GM12878 (cell line): ENCODE data around the gene PGA3. TPM values are rescaled to one million over a fixed set of nuclear protein-coding genes. Genes with fewer than 3 reads are reported as not detected.
"Not testable (repeated sequence)": the region's sequence is repeated elsewhere in the genome, so short reads cannot be mapped to it uniquely, and the experiment has no call there.

Experiments
- ATAC-seq: fragments of 200-7000 bp; cut with Tn5 transposase; 3 replicates; pipeline ENCODE4 v1.9.1; 2020; ENCODE audit warnings: mild to moderate bottlenecking, moderate library complexity
- BruUV-seq: library from RNA; stranded (reverse); fragments of 400-500 nt; replicated peaks from 2 replicates; lab custom pipeline; 2021; lab: Mats Ljungman, UMichigan
- CTCF ChIA-PET: fragments of 300-600 bp; sonication (Branson Sonifier 250); formaldehyde crosslinking; extraction: SDS; loops from one replicate; lab custom pipeline; 2021; ENCODE audit warnings: inconsistent platforms; lab: Yijun Ruan, JAX
- POLR2A ChIA-PET: fragments of 350-600 bp; formaldehyde crosslinking; extraction: SDS; loops from one replicate; lab custom pipeline; 2021; ENCODE audit warnings: inconsistent platforms; lab: Charles Lee
- RAD21 ChIA-PET: fragments of 300-600 bp; sonication (Branson Sonifier 250); formaldehyde crosslinking; loops from one replicate; lab custom pipeline; 2023; ENCODE audit warnings: antibody characterized with exemption; ENCODE audit not compliant: unreplicated experiment; lab: Charles Lee
- SMC1A ChIA-PET: fragments of 300-600 bp; sonication (Branson Sonifier 250); formaldehyde crosslinking; loops from one replicate; lab custom pipeline; 2023; ENCODE audit not compliant: unreplicated experiment, uncharacterized antibody; lab: Charles Lee
- DNase-seq: peaks from one replicate; pipeline ENCODE4 v3.0.0-alpha.2; 2011; ENCODE audit warnings: low read depth, low spot score
- FAIRE-seq: peaks from 3 replicates; lab custom pipeline; 2011; peaks lifted over from hg19 to GRCh38; lab: Jason Lieb, UNC
- H2AFZ ChIP-seq: 2 replicates; pipeline ENCODE4 v1.6.0; 2011; ENCODE audit warnings: low read depth, low read length, control low read depth; ENCODE audit not compliant: control insufficient read depth
- H3K27ac ChIP-seq: 2 replicates; pipeline ENCODE4 v1.5.1; 2011; ENCODE audit warnings: control low read depth; ENCODE audit not compliant: control insufficient read depth, insufficient read depth
- H3K27me3 ChIP-seq, 2 experiments: replicated peaks in 1 of 2; 2 replicates each; pipeline versions ENCODE4 v1.6.0 to v1.6.1; 2011; ENCODE audit warnings: low read length in 1 of 2; ENCODE audit not compliant: control insufficient read depth in 2 of 2, insufficient read depth in 2 of 2
- H3K36me3 ChIP-seq, 2 experiments: 2 replicates each; pipeline ENCODE4 v1.5.1; 2011; ENCODE audit warnings: low read length in 1 of 2; ENCODE audit not compliant: control insufficient read depth in 2 of 2, insufficient read depth in 2 of 2
- H3K4me1 ChIP-seq: 2 replicates; pipeline ENCODE4 v1.6.1; 2011; ENCODE audit warnings: mild to moderate bottlenecking, low read length, moderate library complexity, mixed read lengths; ENCODE audit not compliant: control insufficient read depth, insufficient read depth
- H3K4me2 ChIP-seq: 2 replicates; pipeline ENCODE4 v1.6.0; 2011; ENCODE audit warnings: control low read depth; ENCODE audit not compliant: control insufficient read depth, insufficient read depth
- H3K4me3 ChIP-seq: fragments of 200-600 bp; sonication (generic); 2 replicates; pipeline ENCODE4 v1.5.1; 2016
- H3K79me2 ChIP-seq: 2 replicates; pipeline ENCODE4 v1.6.0; 2011; ENCODE audit warnings: low read length; ENCODE audit not compliant: control insufficient read depth, insufficient read depth
- H3K9ac ChIP-seq: 2 replicates; pipeline ENCODE4 v1.8.0; 2011; ENCODE audit warnings: low read length, control low read depth, mixed read lengths; ENCODE audit not compliant: control insufficient read depth, insufficient read depth
- H3K9me3 ChIP-seq: replicated peaks from 3 replicates; pipeline ENCODE4 v1.5.1; 2011; ENCODE audit warnings: mild to moderate bottlenecking, low read length; ENCODE audit not compliant: control insufficient read depth, insufficient read depth
- H4K20me1 ChIP-seq: 2 replicates; pipeline ENCODE4 v1.6.0; 2011; ENCODE audit not compliant: control insufficient read depth, insufficient read depth
- BCL3 ChIP-seq: IDR thresholded peaks from 2 replicates; pipeline ENCODE4 v1.6.1; 2011; ENCODE audit warnings: borderline replicate concordance, low read depth, mild to moderate bottlenecking, moderate library complexity, low read length; ENCODE audit not compliant: insufficient read depth, poor library complexity, severe bottlenecking
- CBX3 ChIP-seq: fragments of 200-600 bp; sonication (generic); IDR thresholded peaks from 2 replicates; pipeline ENCODE4 v1.6.1; 2016; ENCODE audit warnings: low read depth, borderline replicate concordance
- E4F1 ChIP-seq: fragments of 450-650 bp; IDR thresholded peaks from 2 replicates; pipeline ENCODE4 v1.6.1; 2018; ENCODE audit warnings: borderline replicate concordance, mild to moderate bottlenecking; ENCODE audit not compliant: partially characterized antibody
- LARP7 ChIP-seq: fragments of 450-650 bp; IDR thresholded peaks from 2 replicates; pipeline ENCODE4 v1.6.1; 2017; ENCODE audit warnings: mild to moderate bottlenecking
- MXI1 ChIP-seq: fragments of 150-350 bp; IDR thresholded peaks from 2 replicates; pipeline ENCODE4 v1.6.1; 2011; ENCODE audit warnings: low read depth, mild to moderate bottlenecking, inconsistent platforms, low read length, improper control_type of control experiment
- POLR2AphosphoS2 ChIP-seq: IDR thresholded peaks from 2 replicates; pipeline ENCODE4 v1.6.1; 2011; ENCODE audit warnings: low read depth, mild to moderate bottlenecking, low read length, improper control_type of control experiment, moderate library complexity
- SMC3 ChIP-seq: IDR thresholded peaks from 2 replicates; pipeline ENCODE4 v1.6.1; 2011; ENCODE audit warnings: low read length, improper control_type of control experiment, borderline replicate concordance
- SUPT20H ChIP-seq: IDR thresholded peaks from 2 replicates; pipeline ENCODE4 v1.6.1; 2011; ENCODE audit warnings: low read depth, mild to moderate bottlenecking, low read length, moderate library complexity, borderline replicate concordance; ENCODE audit not compliant: control insufficient read depth
- TARDBP ChIP-seq: IDR thresholded peaks from 2 replicates; pipeline ENCODE4 v1.6.1; 2016; ENCODE audit warnings: borderline replicate concordance
- WGBS: methylation state at CpG from one replicate; pipeline ENCODE4 v1.1.6; 2016; ENCODE audit warnings: low lambda C conversion rate; ENCODE audit not compliant: insufficient replicate concordance, insufficient coverage; ENCODE audit errors: missing lambda C conversion rate; 5-methylcytosine and 5-hydroxymethylcytosine counted together
- in situ Hi-C: fragments of 300-500 bp; cut with MboI; formaldehyde crosslinking; loops from 9 replicates; pipeline ENCODE4 v1.14.3; 2018; ENCODE audit warnings: mixed read lengths
- intact Hi-C: fragments of 100-400 bp; cut with micrococcal nuclease; formaldehyde crosslinking; loops from one replicate; pipeline ENCODE4 v1.14.2; 2022; ENCODE audit not compliant: unreplicated experiment
- polyA plus RNA-seq, 11 experiments: library from polyadenylated mRNA; depleted of rRNA in 4 of 11; unstranded in 6 of 11; stranded (reverse) in 5 of 11; fragments of >200 nt; fragmentation: Nextera tagmentation in 4 of 11; fragmentation: Illumina TruSeq in 1 of 11; extraction: Ambion mirVana in 4 of 11; extraction: Trizol in 1 of 11; gene quantifications; 1 replicate in 1 of 11; 2 replicates in 10 of 11; pipeline versions ENCODE4 v1.2.1 to v1.2.3, GENCODE V29; 2011 to 2016; ENCODE audit warnings: inconsistent platforms in 2 of 11, missing spikeins in 2 of 11, low read depth in 1 of 11
- total RNA-seq, 4 experiments: library from RNA; depleted of rRNA in 3 of 4; stranded (reverse); fragments of >200 nt in 3 of 4; fragmentation: Illumina TruSeq in 1 of 4; extraction: Trizol in 1 of 4; gene quantifications; 2 replicates each; pipeline versions ENCODE4 v1.2.1 to v1.2.3, GENCODE V29; 2013 to 2021

Gene PGA3
- total and polyA plus RNA-seq, 10 of the 15 experiments (the other 5 are each of a cell fraction or from before 2014, with no cell fraction given): not detected

GRCh38 chr11:61166331-61166730 lies 37.0 kb upstream of the PGA3 start:
- POLR2A ChIA-PET, H4K20me1 ChIP-seq, RAD21 ChIA-PET, H3K27ac ChIP-seq, H3K9me3 ChIP-seq, H3K4me3 ChIP-seq, H3K36me3 ChIP-seq, CTCF ChIA-PET, H2AFZ ChIP-seq, DNase-seq, H3K9ac ChIP-seq, in situ Hi-C loops, ATAC-seq, BruUV-seq, H3K4me2 ChIP-seq, FAIRE-seq, H3K27me3 ChIP-seq: not testable (repeated sequence)
- SMC1A ChIA-PET: interaction anchor here (1.2 kb wide), 1 partner anchor 197 kb away, joined by 3 read pairs; no protein-coding TSS in a partner anchor
- WGBS: 86% methylated on average over 16 of the region's 31 CpGs
- peaks cover 17% of the 10 kb centered on the region for H3K79me2 ChIP-seq
- peaks cover 39% of the 10 kb centered on the region for H3K4me1 ChIP-seq
- intact Hi-C loops: loop anchor here (10.0 kb wide), 1 partner anchor 402 kb away; no protein-coding TSS in a partner anchor

- no peak overlapping the region for H3K4me3 ChIP-seq
- ChIA-PET RAD21 (interaction anchor here (0.6 to 1.3 kb wide), 3 partner anchors 11 to 256 kb away, joined by 3 read pairs; no protein-coding TSS in a partner anchor), POLR2A (interaction anchor here (1.1 to 2.6 kb wide), 3 partner anchors 9 to 16 kb away, joined by 3 to 17 read pairs (median 4); no protein-coding TSS in a partner anchor), SMC1A (interaction anchor here (0.6 to 4.6 kb wide), 3 partner anchors 9 to 19 kb away, joined by 3 to 31 read pairs (median 9); no protein-coding TSS in a partner anchor), CTCF (interaction anchor here (1.0 to 1.4 kb wide), 7 partner anchors 9 to 278 kb away, joined by 3 to 5 read pairs (median 3); no protein-coding TSS in a partner anchor)
- H2AFZ ChIP-seq: peak overlapping the region; percentile 85; the same call in 1 of the 2 replicates
- peak overlapping the region; percentile 55; the same call in 1 of the 2 replicates for H3K9ac ChIP-seq
- FAIRE-seq (no peak), ATAC-seq (no peak), DNase-seq (no peak)
- peaks cover 6% of the 10 kb centered on the region for H3K9me3 ChIP-seq
- no peaks in the 10 kb centered on the region for H4K20me1 ChIP-seq
- peaks cover 9% of the 10 kb centered on the region for H3K79me2 ChIP-seq
- H3K27ac ChIP-seq: peak overlapping the region; percentile 92
- no TSS peak for BruUV-seq
- peak overlapping the region; percentile 86; the same call in 1 of the 2 replicates for H3K4me2 ChIP-seq
- no peaks in the 10 kb centered on the region for H3K27me3 ChIP-seq
- in situ Hi-C loops: no loop called here
- no peaks in the 10 kb centered on the region for H3K36me3 ChIP-seq
- 66% methylated on average over 8 of the region's 9 CpGs for WGBS
- intact Hi-C loops: loop anchor here (10.0 kb wide), 1 partner anchor 403 kb away; no protein-coding TSS in a partner anchor
- H3K4me1 ChIP-seq: peaks cover 28% of the 10 kb centered on the region
- TF ChIP-seq POLR2AphosphoS2 (no peak), MXI1 (no peak), SUPT20H (no peak), BCL3 (no peak), TARDBP (no peak), SMC3 (no peak), LARP7 (no peak), CBX3 (no peak), E4F1 (no peak)
These were observed 35.1 kb upstream of the PGA3 start for GRCh38 chr11:61168042-61168688.
